ENCODE results near the gene FAM107B. TPM values are rescaled to one million over a fixed set of nuclear protein-coding genes. Genes with fewer than 3 reads are reported as not detected.

Gene FAM107B
- total RNA-seq, 1 experiment from 2014 or later = 41.3 TPM

DNA sequence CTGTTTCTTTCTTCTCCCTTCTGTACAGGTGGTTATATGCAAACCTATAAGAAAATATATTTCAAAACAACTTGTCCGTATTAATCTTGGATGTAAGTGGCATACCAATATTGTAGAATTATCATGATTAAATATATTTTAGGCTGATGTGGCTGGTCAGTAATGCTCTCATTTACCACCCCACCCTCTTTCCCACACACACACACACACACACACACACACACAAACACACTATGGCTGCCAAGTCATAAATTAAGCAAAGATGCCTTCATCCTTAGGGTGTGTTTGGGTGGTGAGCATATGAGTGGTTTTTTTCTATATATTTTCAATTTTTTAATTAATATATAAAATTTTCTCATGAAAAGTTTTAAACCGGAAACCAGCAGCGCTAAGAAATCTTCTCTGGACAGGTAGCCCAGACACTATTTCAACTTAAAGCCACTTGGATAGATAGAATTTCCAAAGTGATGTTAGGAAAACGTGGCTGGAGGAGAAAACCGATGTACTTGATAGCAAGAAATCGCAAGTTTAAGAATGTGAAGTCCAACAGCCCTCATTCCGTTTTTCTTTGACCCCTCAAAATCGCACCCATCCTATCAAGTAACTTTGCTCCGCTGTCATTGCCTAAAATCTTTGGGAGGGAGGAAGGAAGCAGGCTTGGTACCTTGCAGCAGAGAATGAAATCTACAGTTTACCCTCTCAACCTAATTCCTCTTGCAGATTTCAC, 171.7 kb downstream of the FAM107B start:
- Mint-ChIP-seq H3K9me3 (ENCODE audit: unreplicated experiment) (no peaks in the 10 kb centered on the region), H3K4me1 (ENCODE audit: insufficient read depth, unreplicated experiment) (peaks cover 36% of the 10 kb centered on the region), H3K27ac (ENCODE audit: low read depth, unreplicated experiment) (peak overlapping the region; percentile 50), H3K4me3 (ENCODE audit: unreplicated experiment) (peak overlapping the region; percentile 85), H3K27me3 (ENCODE audit: insufficient read depth, unreplicated experiment) (no peaks in the 10 kb centered on the region), H3K36me3 (ENCODE audit: insufficient read depth, unreplicated experiment) (no peaks in the 10 kb centered on the region)
- BruUV-seq (replicated peaks) = no TSS peak
- POLR2A ChIA-PET = interaction anchor here (0.5 to 1.6 kb wide), 5 partner anchors 10 to 236 kb away, joined by 3 to 9 read pairs (median 6); partner anchors contain the start of genes CDNF, HSPA14 and MSANTD7
- TF ChIP-seq, protein P1, sequence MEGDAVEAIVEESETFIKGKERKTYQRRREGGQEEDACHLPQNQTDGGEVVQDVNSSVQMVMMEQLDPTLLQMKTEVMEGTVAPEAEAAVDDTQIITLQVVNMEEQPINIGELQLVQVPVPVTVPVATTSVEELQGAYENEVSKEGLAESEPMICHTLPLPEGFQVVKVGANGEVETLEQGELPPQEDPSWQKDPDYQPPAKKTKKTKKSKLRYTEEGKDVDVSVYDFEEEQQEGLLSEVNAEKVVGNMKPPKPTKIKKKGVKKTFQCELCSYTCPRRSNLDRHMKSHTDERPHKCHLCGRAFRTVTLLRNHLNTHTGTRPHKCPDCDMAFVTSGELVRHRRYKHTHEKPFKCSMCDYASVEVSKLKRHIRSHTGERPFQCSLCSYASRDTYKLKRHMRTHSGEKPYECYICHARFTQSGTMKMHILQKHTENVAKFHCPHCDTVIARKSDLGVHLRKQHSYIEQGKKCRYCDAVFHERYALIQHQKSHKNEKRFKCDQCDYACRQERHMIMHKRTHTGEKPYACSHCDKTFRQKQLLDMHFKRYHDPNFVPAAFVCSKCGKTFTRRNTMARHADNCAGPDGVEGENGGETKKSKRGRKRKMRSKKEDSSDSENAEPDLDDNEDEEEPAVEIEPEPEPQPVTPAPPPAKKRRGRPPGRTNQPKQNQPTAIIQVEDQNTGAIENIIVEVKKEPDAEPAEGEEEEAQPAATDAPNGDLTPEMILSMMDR (IDR thresholded peaks at IDR 0.05; ENCODE audit: unreplicated experiment) = no peak
- DNase-seq (ENCODE audit: unreplicated experiment) = peak; percentile 35
- CTCF ChIA-PET = no interaction called here
- intact Hi-C loops (cut with micrococcal nuclease) = loop anchor here (2.0 kb wide), 2 partner anchors 50 to 236 kb away; partner anchors contain the start of genes CDNF, HSPA14 and MSANTD7

DNA sequence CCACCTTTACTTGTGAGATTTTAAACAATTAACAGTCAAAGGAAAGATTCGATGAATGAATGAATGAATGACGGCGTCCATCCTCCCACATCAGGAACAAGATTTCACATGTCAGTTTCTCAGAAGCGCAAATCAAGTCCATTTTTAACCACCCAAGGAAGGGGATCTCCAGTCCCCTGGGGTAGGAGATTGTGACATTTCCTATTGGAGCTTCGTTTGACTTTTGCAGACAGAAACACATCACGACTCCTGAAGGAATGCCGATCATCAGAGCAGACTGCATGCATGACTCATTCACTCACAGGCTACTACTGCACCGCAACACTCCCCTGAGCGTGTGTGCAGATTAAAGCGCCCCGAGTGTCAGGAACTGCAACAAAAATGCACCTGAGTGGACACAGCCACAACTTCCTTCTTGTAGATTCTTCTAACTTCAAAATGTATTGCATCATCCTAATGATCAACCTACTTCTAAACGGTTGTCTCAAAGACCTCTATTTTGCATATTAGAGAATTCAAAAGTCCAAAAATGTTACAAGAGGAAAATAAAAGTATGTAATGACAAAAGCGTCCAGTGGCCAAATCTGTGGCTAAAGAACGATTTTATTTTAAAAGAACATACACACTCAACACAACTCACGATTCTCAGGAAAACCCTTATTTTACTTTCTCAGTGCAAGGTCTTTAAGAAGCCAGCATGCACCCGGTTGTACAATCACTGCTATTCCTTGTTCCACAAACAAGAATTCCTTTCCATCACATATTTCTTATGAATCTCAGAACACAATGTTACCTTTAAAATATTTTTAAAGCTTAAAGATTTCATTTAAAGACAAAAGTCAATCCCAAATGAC, 172.6 kb downstream of the FAM107B start:
- no TSS peak for BruUV-seq (replicated peaks)
- H3K4me1 Mint-ChIP-seq (ENCODE audit: insufficient read depth, unreplicated experiment) = peaks cover 36% of the 10 kb centered on the region
- no peaks in the 10 kb centered on the region for H3K9me3 Mint-ChIP-seq (ENCODE audit: unreplicated experiment)
- no peaks in the 10 kb centered on the region for H3K27me3 Mint-ChIP-seq (ENCODE audit: insufficient read depth, unreplicated experiment)
- intact Hi-C loops (cut with micrococcal nuclease) = loop anchor here (2.0 kb wide), 2 partner anchors 51 to 237 kb away; partner anchors contain the start of genes CDNF, HSPA14 and MSANTD7
- H3K27ac Mint-ChIP-seq (ENCODE audit: low read depth, unreplicated experiment) = no peak overlapping the region
- H3K36me3 Mint-ChIP-seq (ENCODE audit: insufficient read depth, unreplicated experiment) = no peaks in the 10 kb centered on the region
- ChIA-PET POLR2A (interaction anchor here (0.5 to 1.6 kb wide), 7 partner anchors 10 to 237 kb away, joined by 3 to 9 read pairs (median 3); partner anchors contain the start of genes CDNF, HSPA14 and MSANTD7), CTCF (interaction anchor here (0.6 kb wide), 2 partner anchors 10 to 904 kb away, joined by 3 to 5 read pairs; no protein-coding TSS in a partner anchor)
- peak overlapping the region; percentile 85 for H3K4me3 Mint-ChIP-seq (ENCODE audit: unreplicated experiment)
- TF ChIP-seq, protein P1 (IDR thresholded peaks at IDR 0.05; ENCODE audit: unreplicated experiment) = no peak
- peak; percentile 84 for DNase-seq (ENCODE audit: unreplicated experiment)

DNA sequence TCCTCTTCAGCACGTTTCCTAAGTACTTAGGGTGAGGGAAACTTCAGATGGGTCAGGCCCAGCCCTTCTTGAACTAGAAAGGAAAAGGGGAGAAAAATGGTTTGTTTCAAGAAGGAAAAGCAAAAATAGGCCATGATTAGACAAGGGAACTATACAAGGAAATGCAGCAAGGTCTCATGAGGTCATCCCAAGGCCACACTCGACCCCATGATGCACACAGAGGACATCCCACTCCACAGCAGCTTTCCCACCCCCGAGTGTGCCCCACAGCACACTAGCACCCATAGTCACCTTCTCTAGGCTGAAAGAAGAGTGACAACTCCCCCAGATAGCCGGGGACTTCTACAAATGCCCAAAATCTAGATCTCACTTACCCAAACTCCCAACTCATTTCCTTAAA, 173.4 kb downstream of the FAM107B start:
- DNase-seq (ENCODE audit: unreplicated experiment) = no peak
- ChIA-PET CTCF (interaction anchor here (0.6 to 1.1 kb wide), 4 partner anchors 10 to 903 kb away, joined by 3 to 5 read pairs (median 3); no protein-coding TSS in a partner anchor), POLR2A (interaction anchor here (0.6 to 1.6 kb wide), 5 partner anchors 9 to 237 kb away, joined by 3 to 9 read pairs (median 6); partner anchors contain the start of genes CDNF, HSPA14 and MSANTD7)
- H3K4me1 Mint-ChIP-seq (ENCODE audit: insufficient read depth, unreplicated experiment) = peaks cover 36% of the 10 kb centered on the region
- no peaks in the 10 kb centered on the region for H3K9me3 Mint-ChIP-seq (ENCODE audit: unreplicated experiment)
- H3K27me3 Mint-ChIP-seq (ENCODE audit: insufficient read depth, unreplicated experiment) = no peaks in the 10 kb centered on the region
- TF ChIP-seq, protein P1 (IDR thresholded peaks at IDR 0.05; ENCODE audit: unreplicated experiment) = no peak
- no peak overlapping the region for H3K4me3 Mint-ChIP-seq (ENCODE audit: unreplicated experiment)
- no peak overlapping the region for H3K27ac Mint-ChIP-seq (ENCODE audit: low read depth, unreplicated experiment)
- no TSS peak for BruUV-seq (replicated peaks)
- peaks cover 1% of the 10 kb centered on the region for H3K36me3 Mint-ChIP-seq (ENCODE audit: insufficient read depth, unreplicated experiment)
- intact Hi-C loops (cut with micrococcal nuclease) = no loop called here
